ENCODE results near the gene PTPMT1. TPM values are rescaled to one million over a fixed set of nuclear protein-coding genes. Genes with fewer than 3 reads are reported as not detected.

The PTPMT1 gene
- total RNA-seq, 1 donor from 2014 or later, result 43.6 TPM

- Mint-ChIP-seq H3K27ac (no peak overlapping the region), H3K4me1 (ENCODE audit: unreplicated experiment) (peaks cover 9% of the 10 kb centered on the region), H3K4me3 (no peak overlapping the region), H3K36me3 (peaks cover 14% of the 10 kb centered on the region), H3K27me3 (peaks cover 11% of the 10 kb centered on the region), H3K9me3 (no peaks in the 10 kb centered on the region)
- TF ChIP-seq CTCF (conservative IDR thresholded peaks at IDR 0.05), result no peak
- no peak for DNase-seq (ENCODE audit: extremely low spot score, unreplicated experiment)
These were observed 22.4 kb downstream of the PTPMT1 start for GRCh38 chr11:47587723-47588326.

- Mint-ChIP-seq H3K4me3 (no peak overlapping the region), H3K27me3 (peaks cover 22% of the 10 kb centered on the region), H3K4me1 (ENCODE audit: unreplicated experiment) (peaks cover 9% of the 10 kb centered on the region), H3K36me3 (peaks cover 5% of the 10 kb centered on the region), H3K9me3 (no peaks in the 10 kb centered on the region), H3K27ac (no peak overlapping the region)
- no peak for DNase-seq (ENCODE audit: extremely low spot score, unreplicated experiment)
- TF ChIP-seq CTCF (conservative IDR thresholded peaks at IDR 0.05), result no peak
These were observed 23.7 kb downstream of the PTPMT1 start for GRCh38 chr11:47589118-47589517.

- DNase-seq (ENCODE audit: extremely low spot score, unreplicated experiment), result no peak
- Mint-ChIP-seq H3K27ac (no peak overlapping the region), H3K9me3 (no peaks in the 10 kb centered on the region), H3K27me3 (peaks cover 25% of the 10 kb centered on the region), H3K4me3 (no peak overlapping the region), H3K36me3 (peaks cover under 1% of the 10 kb centered on the region), H3K4me1 (ENCODE audit: unreplicated experiment) (peaks cover 12% of the 10 kb centered on the region)
- TF ChIP-seq CTCF (conservative IDR thresholded peaks at IDR 0.05), result no peak
These were observed 24.2 kb downstream of the PTPMT1 start for GRCh38 chr11:47589584-47589976.

GRCh38 chr11:47589977-47590861 is 24.8 kb downstream of the PTPMT1 start:
- no peak overlapping the region for H3K27ac Mint-ChIP-seq
- no peak for TF ChIP-seq CTCF (conservative IDR thresholded peaks at IDR 0.05)
- DNase-seq (ENCODE audit: extremely low spot score, unreplicated experiment), result no peak
- H3K27me3 Mint-ChIP-seq, result peaks cover 31% of the 10 kb centered on the region
- no peaks in the 10 kb centered on the region for H3K36me3 Mint-ChIP-seq
- H3K4me3 Mint-ChIP-seq, result no peak overlapping the region
- H3K9me3 Mint-ChIP-seq, result no peaks in the 10 kb centered on the region
- peaks cover 15% of the 10 kb centered on the region for H3K4me1 Mint-ChIP-seq (ENCODE audit: unreplicated experiment)

- H3K27me3 Mint-ChIP-seq, result peaks cover 40% of the 10 kb centered on the region
These were observed 26.4 kb downstream of the PTPMT1 start for GRCh38 chr11:47591764-47592163.

More at GRCh38 chr11:47591764-47592163, 26.4 kb downstream of the PTPMT1 start:
- no peak overlapping the region for H3K4me3 Mint-ChIP-seq
- H3K4me1 Mint-ChIP-seq (ENCODE audit: unreplicated experiment), result peaks cover 10% of the 10 kb centered on the region
- no peaks in the 10 kb centered on the region for H3K36me3 Mint-ChIP-seq
- no peak for TF ChIP-seq CTCF (conservative IDR thresholded peaks at IDR 0.05)
- no peaks in the 10 kb centered on the region for H3K9me3 Mint-ChIP-seq
- DNase-seq (ENCODE audit: extremely low spot score, unreplicated experiment), result no peak
- H3K27ac Mint-ChIP-seq, result no peak overlapping the region

Measured in type B pancreatic cell (in vitro differentiated cells).